Nephron progenitor cell (in vitro differentiated cells): ENCODE data around the gene HRG.
"Not testable (repeated sequence)": the region's sequence is repeated elsewhere in the genome, so short reads cannot be mapped to it uniquely, and the experiment has no call there.

Source experiments
- DNase-seq: peaks from one replicate; pipeline ENCODE4 v3.0.0; 2021
- H3K27ac Mint-ChIP-seq: 2 replicates; pipeline ENCODE4 v1.8.0; 2021; ENCODE audit warnings: mild to moderate bottlenecking, moderate library complexity, mixed read lengths
- H3K27me3 Mint-ChIP-seq: 2 replicates; pipeline ENCODE4 v1.8.0; 2021; ENCODE audit warnings: mild to moderate bottlenecking, low read depth, mixed read lengths; ENCODE audit not compliant: poor library complexity
- H3K36me3 Mint-ChIP-seq: 2 replicates; pipeline ENCODE4 v1.8.0; 2021; ENCODE audit warnings: low read depth, mixed read lengths
- H3K4me1 Mint-ChIP-seq: 2 replicates; pipeline ENCODE4 v1.8.0; 2021; ENCODE audit warnings: mixed read lengths
- H3K4me3 Mint-ChIP-seq: 2 replicates; pipeline ENCODE4 v1.8.0; 2021; ENCODE audit warnings: mild to moderate bottlenecking, moderate library complexity, mixed read lengths
- H3K9me3 Mint-ChIP-seq: 2 replicates; pipeline ENCODE4 v1.8.0; 2021; ENCODE audit warnings: mild to moderate bottlenecking, moderate library complexity, mixed read lengths
- TF ChIP-seq, protein P1 (sequence below): fragments of 200-600 bp; sonication (generic); IDR thresholded peaks from 2 replicates; pipeline ENCODE4 v1.5.0; 2021; ENCODE audit warnings: antibody characterized with exemption

Gene HRG

DNA sequence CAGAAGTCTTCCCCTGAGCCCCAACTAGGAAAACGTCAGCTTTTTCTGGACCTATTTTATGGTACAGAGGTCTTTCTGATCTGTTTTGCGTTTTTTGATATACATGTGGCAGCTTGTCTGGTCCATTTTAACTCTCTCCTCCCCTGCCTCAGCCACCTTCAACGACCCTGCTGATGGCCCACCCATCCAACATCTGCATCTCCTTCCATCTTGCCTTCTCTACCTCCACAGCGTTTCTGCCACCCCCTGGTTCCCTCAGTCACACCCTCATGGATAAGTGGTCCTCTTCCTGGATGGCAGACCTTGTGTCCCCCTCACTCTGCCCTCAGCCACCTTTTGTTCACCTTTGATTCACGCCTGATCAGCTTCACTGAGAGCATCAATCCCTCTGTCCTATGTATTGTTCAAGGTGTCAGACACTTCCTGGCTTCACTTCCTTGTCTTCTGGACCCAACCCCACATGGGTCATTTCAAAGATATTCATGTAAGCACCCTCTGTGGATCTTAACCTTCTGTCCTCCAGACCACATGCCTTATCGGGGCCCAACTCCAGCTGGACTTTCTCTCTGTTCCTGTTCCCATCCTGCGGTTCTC is 39.5 kb upstream of the HRG start:
- no peaks in the 10 kb centered on the region for H3K36me3 Mint-ChIP-seq
- TF ChIP-seq, protein P1, sequence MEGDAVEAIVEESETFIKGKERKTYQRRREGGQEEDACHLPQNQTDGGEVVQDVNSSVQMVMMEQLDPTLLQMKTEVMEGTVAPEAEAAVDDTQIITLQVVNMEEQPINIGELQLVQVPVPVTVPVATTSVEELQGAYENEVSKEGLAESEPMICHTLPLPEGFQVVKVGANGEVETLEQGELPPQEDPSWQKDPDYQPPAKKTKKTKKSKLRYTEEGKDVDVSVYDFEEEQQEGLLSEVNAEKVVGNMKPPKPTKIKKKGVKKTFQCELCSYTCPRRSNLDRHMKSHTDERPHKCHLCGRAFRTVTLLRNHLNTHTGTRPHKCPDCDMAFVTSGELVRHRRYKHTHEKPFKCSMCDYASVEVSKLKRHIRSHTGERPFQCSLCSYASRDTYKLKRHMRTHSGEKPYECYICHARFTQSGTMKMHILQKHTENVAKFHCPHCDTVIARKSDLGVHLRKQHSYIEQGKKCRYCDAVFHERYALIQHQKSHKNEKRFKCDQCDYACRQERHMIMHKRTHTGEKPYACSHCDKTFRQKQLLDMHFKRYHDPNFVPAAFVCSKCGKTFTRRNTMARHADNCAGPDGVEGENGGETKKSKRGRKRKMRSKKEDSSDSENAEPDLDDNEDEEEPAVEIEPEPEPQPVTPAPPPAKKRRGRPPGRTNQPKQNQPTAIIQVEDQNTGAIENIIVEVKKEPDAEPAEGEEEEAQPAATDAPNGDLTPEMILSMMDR = no peak
- no peak overlapping the region for H3K27ac Mint-ChIP-seq
- peaks cover 8% of the 10 kb centered on the region for H3K27me3 Mint-ChIP-seq
- H3K4me3 Mint-ChIP-seq = no peak overlapping the region
- no peaks in the 10 kb centered on the region for H3K4me1 Mint-ChIP-seq
- DNase-seq = no peak
- no peaks in the 10 kb centered on the region for H3K9me3 Mint-ChIP-seq

- H3K27ac Mint-ChIP-seq = no peak overlapping the region
- H3K9me3 Mint-ChIP-seq = no peaks in the 10 kb centered on the region
- TF ChIP-seq, protein P1 = no peak
- no peaks in the 10 kb centered on the region for H3K36me3 Mint-ChIP-seq
- no peaks in the 10 kb centered on the region for H3K4me1 Mint-ChIP-seq
- no peak overlapping the region for H3K4me3 Mint-ChIP-seq
- no peak for DNase-seq
- peaks cover 12% of the 10 kb centered on the region for H3K27me3 Mint-ChIP-seq
Measured at GRCh38 chr3:186627852-186628414, 37.9 kb upstream of the HRG start.

DNA sequence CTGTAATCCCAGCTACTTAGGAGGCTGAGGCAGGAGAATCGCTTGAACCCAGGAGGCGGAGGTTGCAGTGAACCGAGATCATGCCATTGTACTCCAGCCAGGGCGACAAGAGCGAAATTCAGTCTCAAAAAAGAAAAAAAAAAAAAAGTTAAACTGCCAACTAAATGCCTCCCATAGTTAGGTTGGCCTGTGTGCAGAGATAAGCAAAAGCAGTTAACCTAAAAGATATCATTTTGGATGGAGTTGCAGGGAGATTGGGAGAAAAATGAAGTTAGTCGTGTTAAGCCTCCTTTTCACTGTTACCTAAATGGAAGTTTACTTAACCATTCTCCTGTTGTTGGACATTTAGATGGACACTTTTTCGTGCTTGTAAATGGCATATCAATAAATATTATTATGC is 37.1 kb upstream of the HRG start:
- TF ChIP-seq, protein P1 = no peak
- Mint-ChIP-seq H3K36me3 (no peaks in the 10 kb centered on the region), H3K4me1 (no peaks in the 10 kb centered on the region), H3K9me3 (no peaks in the 10 kb centered on the region), H3K4me3 (no peak overlapping the region), H3K27me3 (peaks cover 12% of the 10 kb centered on the region), H3K27ac (no peak overlapping the region)
- no peak for DNase-seq

- no peak overlapping the region for H3K4me3 Mint-ChIP-seq
Measured at GRCh38 chr3:186630950-186631641, 34.7 kb upstream of the HRG start.

DNA sequence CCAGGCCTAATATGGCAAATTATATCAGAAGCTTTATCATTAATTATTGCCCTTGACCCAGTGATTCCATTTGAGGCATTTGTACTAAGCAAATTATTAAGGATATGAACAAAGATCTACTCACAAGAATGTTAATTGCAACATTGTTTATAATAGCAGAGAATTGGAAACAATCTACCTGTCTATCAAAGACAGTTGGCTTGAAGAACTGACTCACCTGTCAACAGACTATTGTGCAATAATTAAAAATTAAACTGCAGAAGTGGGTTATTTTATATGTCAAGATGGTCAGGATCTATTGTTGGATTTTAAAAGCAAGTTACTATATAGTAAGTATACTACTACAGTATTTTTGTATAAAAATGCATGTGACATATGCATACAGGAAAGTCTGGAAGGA is 32.3 kb upstream of the HRG start:
- TF ChIP-seq, protein P1 = no peak
- DNase-seq = no peak
- no peak overlapping the region for H3K4me3 Mint-ChIP-seq
- H3K36me3 Mint-ChIP-seq = no peaks in the 10 kb centered on the region
- no peaks in the 10 kb centered on the region for H3K9me3 Mint-ChIP-seq
- no peak overlapping the region for H3K27ac Mint-ChIP-seq
- H3K27me3 Mint-ChIP-seq = peaks cover 15% of the 10 kb centered on the region
- H3K4me1 Mint-ChIP-seq = no peaks in the 10 kb centered on the region

More at GRCh38 chr3:186630950-186631641, 34.7 kb upstream of the HRG start:
- no peak for DNase-seq
- H3K27ac Mint-ChIP-seq = no peak overlapping the region
- no peaks in the 10 kb centered on the region for H3K36me3 Mint-ChIP-seq
- no peaks in the 10 kb centered on the region for H3K9me3 Mint-ChIP-seq
- no peaks in the 10 kb centered on the region for H3K4me1 Mint-ChIP-seq
- H3K27me3 Mint-ChIP-seq = peaks cover 12% of the 10 kb centered on the region
- TF ChIP-seq, protein P1 = no peak

DNA sequence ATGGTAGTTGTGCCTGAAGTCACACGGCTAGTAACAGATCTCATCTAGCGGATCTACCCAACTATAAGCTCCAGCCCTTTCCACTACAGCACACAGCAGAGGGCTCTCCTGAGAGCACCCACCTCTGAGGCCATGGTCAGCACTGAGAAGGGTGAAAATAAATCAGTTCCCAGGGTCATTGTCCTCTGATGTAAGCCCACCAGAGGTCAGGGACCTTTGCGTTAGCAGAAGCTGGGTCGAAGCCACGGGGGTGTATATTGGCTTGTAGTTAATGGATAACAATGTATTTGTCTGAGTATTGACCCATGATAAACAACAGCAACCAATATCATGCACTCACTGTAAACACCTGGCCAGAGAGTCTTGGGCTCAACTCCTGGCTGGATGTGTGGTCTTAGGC is 31.6 kb upstream of the HRG start:
- not testable (repeated sequence) for H3K27ac Mint-ChIP-seq, H3K4me1 Mint-ChIP-seq, H3K4me3 Mint-ChIP-seq, H3K9me3 Mint-ChIP-seq, H3K36me3 Mint-ChIP-seq, DNase-seq
- peaks cover 17% of the 10 kb centered on the region for H3K27me3 Mint-ChIP-seq
